ENCODE results near the gene UCKL1. TPM values are rescaled to one million over a fixed set of nuclear protein-coding genes. Genes with fewer than 3 reads are reported as not detected.
"Not testable (repeated sequence)": the region's sequence is repeated elsewhere in the genome, so short reads cannot be mapped to it uniquely, and the experiment has no call there.

The UCKL1 gene
- total RNA-seq, 2 experiments from 2014 or later = 25.6 to 42.6 TPM

DNA sequence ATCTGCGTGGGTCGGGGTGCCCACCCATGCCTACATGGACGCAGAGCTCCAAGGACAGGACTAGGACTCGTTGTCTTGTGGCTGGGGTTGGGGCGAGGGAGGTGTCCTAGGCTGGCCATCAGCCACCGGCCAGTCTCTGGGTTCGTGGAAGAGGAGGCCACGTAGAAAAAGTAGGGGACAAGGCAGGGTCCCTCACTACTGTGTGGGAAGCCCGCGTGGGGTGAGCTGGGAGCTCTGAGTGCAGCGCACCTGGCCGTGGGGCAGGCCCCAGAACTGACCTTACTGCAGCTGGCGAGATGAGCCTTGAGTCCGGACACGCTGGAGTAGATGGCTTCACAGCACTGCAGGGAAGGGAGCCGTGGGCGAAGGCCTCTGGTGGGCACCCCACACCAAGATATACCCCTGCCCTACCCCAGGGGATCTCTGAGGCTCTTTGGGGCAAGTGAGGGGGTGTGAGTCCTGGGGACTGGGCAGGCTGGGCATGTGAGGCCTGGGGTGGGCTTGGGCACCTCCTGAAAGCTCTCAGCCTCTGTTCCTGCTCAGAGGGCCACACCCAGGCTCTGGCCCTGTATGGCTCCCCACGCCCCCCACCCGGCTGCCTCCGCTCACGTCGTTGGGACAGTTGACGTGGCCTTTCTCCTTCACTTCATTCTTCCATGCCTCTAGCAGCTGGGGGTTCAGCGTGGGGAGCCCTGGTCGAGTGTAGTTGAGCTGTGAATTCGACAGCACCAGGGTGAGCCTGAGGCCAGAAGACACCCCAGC, 5.6 kb upstream of the UCKL1 start:
- no peaks in the 10 kb centered on the region for H3K9me3 ChIP-seq (ENCODE audit: low read length)
- intact Hi-C loops (cut with micrococcal nuclease; ENCODE audit: unreplicated experiment) = no loop called here
- H3K4me2 ChIP-seq (ENCODE audit: low read length) = no peak overlapping the region
- no TSS peak for BruUV-seq (replicated peaks)
- H3K36me3 ChIP-seq (ENCODE audit: insufficient read depth, low read length) = no peaks in the 10 kb centered on the region
- TF ChIP-seq CTCF (conservative IDR thresholded peaks at IDR 0.05; ENCODE audit: low read length) (no peak), EZH2phosphoT487 (IDR thresholded peaks at IDR 0.05; ENCODE audit: borderline replicate concordance, low read depth, low read length) (no peak)
- ChIA-PET CTCF (ENCODE audit: unreplicated experiment) (no interaction called here), POLR2A (interaction anchor here (0.6 kb wide), 1 partner anchor 50 kb away, joined by 3 read pairs; no protein-coding TSS in a partner anchor)
- peaks cover 18% of the 10 kb centered on the region for H3K4me1 ChIP-seq (ENCODE audit: insufficient read depth, low read length, poor library complexity, severe bottlenecking)
- no peak overlapping the region for H3K27ac ChIP-seq (ENCODE audit: low read depth, low read length, poor library complexity, severe bottlenecking)
- H3K9me2 ChIP-seq (ENCODE audit: insufficient read depth, low read length) = no peaks in the 10 kb centered on the region
- H3K4me3 ChIP-seq (ENCODE audit: low read depth, low read length, poor library complexity, severe bottlenecking) = no peak overlapping the region
- H2AFZ ChIP-seq (ENCODE audit: low read length) = no peak overlapping the region
- no peak for DNase-seq (ENCODE audit: low spot score)
- no peaks in the 10 kb centered on the region for H3K79me2 ChIP-seq (ENCODE audit: insufficient read depth, low read depth, low read length)
- no peaks in the 10 kb centered on the region for H4K20me1 ChIP-seq (ENCODE audit: insufficient read depth, low read length)

- H3K36me3 ChIP-seq (ENCODE audit: insufficient read depth, low read length); intact Hi-C loops (cut with micrococcal nuclease; ENCODE audit: unreplicated experiment); H3K4me3 ChIP-seq (ENCODE audit: low read depth, low read length, poor library complexity, severe bottlenecking); H3K9me2 ChIP-seq (ENCODE audit: insufficient read depth, low read length); BruUV-seq (replicated peaks); DNase-seq (ENCODE audit: low spot score); H3K9me3 ChIP-seq (ENCODE audit: low read length); H4K20me1 ChIP-seq (ENCODE audit: insufficient read depth, low read length); H3K4me2 ChIP-seq (ENCODE audit: low read length); H2AFZ ChIP-seq (ENCODE audit: low read length); H3K79me2 ChIP-seq (ENCODE audit: insufficient read depth, low read depth, low read length); CTCF ChIA-PET (ENCODE audit: unreplicated experiment); H3K27ac ChIP-seq (ENCODE audit: low read depth, low read length, poor library complexity, severe bottlenecking): not testable (repeated sequence)
- POLR2A ChIA-PET = interaction anchor here (0.6 kb wide), 1 partner anchor 50 kb away, joined by 3 read pairs; no protein-coding TSS in a partner anchor
- H3K4me1 ChIP-seq (ENCODE audit: insufficient read depth, low read length, poor library complexity, severe bottlenecking) = peaks cover 21% of the 10 kb centered on the region
Observed at GRCh38 chr20:63960654-63961621, 4.7 kb upstream of the UCKL1 start.

- peaks cover 26% of the 10 kb centered on the region for H3K4me1 ChIP-seq (ENCODE audit: insufficient read depth, low read length, poor library complexity, severe bottlenecking)
- H3K9me2 ChIP-seq (ENCODE audit: insufficient read depth, low read length) = no peaks in the 10 kb centered on the region
- no peaks in the 10 kb centered on the region; the same call in 1 of the 2 replicates for H3K36me3 ChIP-seq (ENCODE audit: insufficient read depth, low read length)
- no peak overlapping the region for H2AFZ ChIP-seq (ENCODE audit: low read length)
- intact Hi-C loops (cut with micrococcal nuclease; ENCODE audit: unreplicated experiment) = no loop called here
- POLR2A ChIA-PET = no interaction called here
- no peak overlapping the region for H3K27ac ChIP-seq (ENCODE audit: low read depth, low read length, poor library complexity, severe bottlenecking)
- H3K79me2 ChIP-seq (ENCODE audit: insufficient read depth, low read depth, low read length) = peaks cover 10% of the 10 kb centered on the region; the same call in 1 of the 2 replicates
- no peak for DNase-seq (ENCODE audit: low spot score)
- no TSS peak for BruUV-seq (replicated peaks)
- H3K9me3 ChIP-seq (ENCODE audit: low read length) = no peaks in the 10 kb centered on the region
- CTCF ChIA-PET (ENCODE audit: unreplicated experiment) = no interaction called here
- TF ChIP-seq CTCF (conservative IDR thresholded peaks at IDR 0.05; ENCODE audit: low read length) = no peak
- no peak for TF ChIP-seq EZH2phosphoT487 (IDR thresholded peaks at IDR 0.05; ENCODE audit: borderline replicate concordance, low read depth, low read length)
- H3K4me3 ChIP-seq (ENCODE audit: low read depth, low read length, poor library complexity, severe bottlenecking) = no peak overlapping the region
- no peaks in the 10 kb centered on the region for H4K20me1 ChIP-seq (ENCODE audit: insufficient read depth, low read length)
- no peak overlapping the region for H3K4me2 ChIP-seq (ENCODE audit: low read length)
Observed at GRCh38 chr20:63959699-63960075, 3.5 kb upstream of the UCKL1 start.

Data from OCI-LY7 (cell line).